H1 (cell line): Measurements from ENCODE around the gene DLX4. TPM values are rescaled to one million over a fixed set of nuclear protein-coding genes. Genes with fewer than 3 reads are reported as not detected.

Experiments
- CTCF ChIA-PET: fragments of 300-600 bp; sonication (Branson Sonifier 250); formaldehyde crosslinking; loops from one replicate; lab custom pipeline; 2021; ENCODE audit not compliant: partially characterized antibody; lab: Charles Lee
- POLR2A ChIA-PET: fragments of 300-600 bp; sonication (Branson Sonifier 250); formaldehyde crosslinking; loops from one replicate; lab custom pipeline; 2021; ENCODE audit warnings: inconsistent platforms; ENCODE audit not compliant: partially characterized antibody; lab: Charles Lee
- DNase-seq, 2 experiments: peaks; one replicate each; pipeline versions ENCODE4 v3.0.0 to v3.0.0-alpha.2; 2010 to 2022; ENCODE audit warnings: low spot score in 2 of 2, low read depth in 1 of 2, mixed read lengths in 1 of 2
- FAIRE-seq: peaks from 2 replicates; lab custom pipeline; 2011; peaks lifted over from hg19 to GRCh38; lab: Jason Lieb, UNC
- H2AFZ ChIP-seq: 2 replicates; pipeline ENCODE4 v1.8.1; 2012; ENCODE audit warnings: low read length, inconsistent platforms
- H2AK5ac ChIP-seq: 2 replicates; pipeline ENCODE4 v1.6.1; 2013; ENCODE audit warnings: low read depth, low read length
- H2BK120ac ChIP-seq: replicated peaks from 2 replicates; pipeline ENCODE3; 2013; ENCODE audit warnings: low read depth, low read length, inconsistent platforms
- H2BK12ac ChIP-seq: 2 replicates; pipeline ENCODE4 v1.6.1; 2013; ENCODE audit warnings: low read depth, low read length
- H2BK15ac ChIP-seq: 2 replicates; pipeline ENCODE4 v1.6.1; 2013; ENCODE audit warnings: low read length
- H2BK20ac ChIP-seq: 2 replicates; pipeline ENCODE4 v1.6.1; 2013; ENCODE audit warnings: low read length
- H2BK5ac ChIP-seq: 2 replicates; pipeline ENCODE4 v1.6.1; 2013; ENCODE audit warnings: low read depth, low read length
- H3K14ac ChIP-seq: 2 replicates; pipeline ENCODE4 v1.6.1; 2013; ENCODE audit warnings: inconsistent platforms; ENCODE audit not compliant: insufficient read length
- H3K18ac ChIP-seq: 2 replicates; pipeline ENCODE4 v1.6.1; 2013; ENCODE audit warnings: low read length; ENCODE audit errors: extremely low read depth
- H3K23ac ChIP-seq: 2 replicates; pipeline ENCODE4 v1.6.1; 2013; ENCODE audit warnings: inconsistent platforms; ENCODE audit not compliant: insufficient read length
- H3K23me2 ChIP-seq: 2 replicates; pipeline ENCODE4 v1.6.1; 2013; ENCODE audit warnings: low read depth, low read length
- H3K27ac ChIP-seq: 2 replicates; pipeline ENCODE4 v1.6.1; 2011; ENCODE audit warnings: low read depth, low read length, inconsistent platforms
- H3K27me3 ChIP-seq, 4 experiments: replicated peaks in 1 of 4; 1 replicate in 1 of 4; 2 replicates in 3 of 4; pipeline versions ENCODE4 v1.6.1 to v1.8.1; 2011 to 2013; ENCODE audit warnings: low read length in 3 of 4, mild to moderate bottlenecking in 3 of 4, inconsistent platforms in 2 of 4, mixed read lengths in 2 of 4, moderate library complexity in 1 of 4; ENCODE audit not compliant: control insufficient read depth in 3 of 4, insufficient read depth in 3 of 4; ENCODE audit errors: extremely low read depth in 1 of 4
- H3K36me3 ChIP-seq, 4 experiments: 2 replicates each; pipeline versions ENCODE4 v1.6.1 to v1.8.1; 2011 to 2013; ENCODE audit warnings: mild to moderate bottlenecking in 4 of 4, low read length in 3 of 4, moderate library complexity in 2 of 4, control low read depth in 1 of 4, inconsistent platforms in 1 of 4; ENCODE audit not compliant: insufficient read depth in 4 of 4, control insufficient read depth in 2 of 4
- H3K4ac ChIP-seq: replicated peaks from 2 replicates; pipeline ENCODE3; 2013; ENCODE audit warnings: low read length, low read depth, mixed read lengths, inconsistent platforms; ENCODE audit not compliant: insufficient read length
- H3K4me1 ChIP-seq, 4 experiments: replicated peaks in 1 of 4; 1 replicate in 1 of 4; 2 replicates in 3 of 4; pipeline versions ENCODE4 v1.6.1 to v1.8.1; 2011 to 2013; ENCODE audit warnings: low read length in 3 of 4, inconsistent platforms in 2 of 4, mixed read lengths in 1 of 4; ENCODE audit not compliant: insufficient read depth in 4 of 4, control insufficient read depth in 3 of 4
- H3K4me2 ChIP-seq, 2 experiments: 2 replicates each; pipeline versions ENCODE4 v1.6.1 to v1.8.1; 2011 to 2013; ENCODE audit warnings: low read depth in 2 of 2, low read length in 2 of 2, control low read depth in 1 of 2, inconsistent platforms in 1 of 2, mild to moderate bottlenecking in 1 of 2; ENCODE audit not compliant: insufficient read depth in 1 of 2
- H3K4me3 ChIP-seq, 4 experiments: fragments of 200-600, 300-600 bp in 1 of 4; sonication (generic), shearing (Covaris generic), sonication (Bioruptor Twin) in 1 of 4; 2 replicates each; pipeline versions ENCODE4 v1.5.1 to v1.8.1; 2011 to 2016; ENCODE audit warnings: low read length in 4 of 4, low read depth in 3 of 4, control low read depth in 2 of 4, inconsistent platforms in 2 of 4, mild to moderate bottlenecking in 2 of 4, mixed read lengths in 1 of 4, moderate library complexity in 1 of 4; ENCODE audit not compliant: insufficient read depth in 2 of 4; ENCODE audit errors: extremely low read depth in 1 of 4
- H3K56ac ChIP-seq: replicated peaks from 2 replicates; pipeline ENCODE3; 2013; ENCODE audit warnings: low read depth, mild to moderate bottlenecking, mixed read lengths, low read length, inconsistent platforms; ENCODE audit not compliant: insufficient read length
- H3K79me1 ChIP-seq: 2 replicates; pipeline ENCODE4 v1.6.1; 2013; ENCODE audit warnings: low read depth, low read length, control low read depth
- H3K79me2 ChIP-seq, 2 experiments: 2 replicates each; pipeline versions ENCODE4 v1.6.1 to v1.8.1; 2012 to 2013; ENCODE audit warnings: low read length in 2 of 2, mild to moderate bottlenecking in 2 of 2, inconsistent platforms in 1 of 2; ENCODE audit not compliant: insufficient read depth in 2 of 2, control insufficient read depth in 1 of 2
- H3K9ac ChIP-seq, 4 experiments: replicated peaks in 1 of 4; 1 replicate in 1 of 4; 2 replicates in 3 of 4; pipeline versions ENCODE4 v1.6.1 to v1.8.1; 2011 to 2013; ENCODE audit warnings: low read depth in 3 of 4, low read length in 3 of 4, control low read depth in 2 of 4, mild to moderate bottlenecking in 2 of 4, moderate library complexity in 2 of 4, inconsistent platforms in 1 of 4; ENCODE audit errors: extremely low read depth in 1 of 4
- H3K9me3 ChIP-seq, 2 experiments: 2 replicates each; pipeline versions ENCODE4 v1.6.1 to v1.8.1; 2012 to 2013; ENCODE audit warnings: mild to moderate bottlenecking in 2 of 2, moderate library complexity in 2 of 2, control low read depth in 1 of 2, inconsistent platforms in 1 of 2, low read depth in 1 of 2, low read length in 1 of 2, mixed read lengths in 1 of 2; ENCODE audit not compliant: insufficient read depth in 2 of 2
- H4K20me1 ChIP-seq, 2 experiments: replicated peaks in 1 of 2; 2 replicates each; pipeline versions ENCODE3 to v1.8.1; 2011 to 2013; ENCODE audit warnings: inconsistent platforms in 2 of 2, low read length in 2 of 2, mild to moderate bottlenecking in 1 of 2; ENCODE audit not compliant: insufficient read depth in 2 of 2, control insufficient read depth in 1 of 2
- H4K5ac ChIP-seq: 2 replicates; pipeline ENCODE4 v1.6.1; 2013; ENCODE audit warnings: low read length, low read depth, mixed read lengths, inconsistent platforms; ENCODE audit not compliant: insufficient read length
- H4K8ac ChIP-seq: 2 replicates; pipeline ENCODE4 v1.8.0; 2013; ENCODE audit warnings: mild to moderate bottlenecking, moderate library complexity, low read length, inconsistent platforms; ENCODE audit not compliant: insufficient read depth; ENCODE audit errors: extremely low read depth
- H4K91ac ChIP-seq: replicated peaks from 2 replicates; pipeline ENCODE3; 2013; ENCODE audit warnings: low read length, mixed read lengths, inconsistent platforms; ENCODE audit not compliant: insufficient read length
- CHD2 ChIP-seq: IDR thresholded peaks from 2 replicates; pipeline ENCODE4 v1.6.1; 2012; ENCODE audit warnings: low read length, improper control_type of control experiment
- E2F6 ChIP-seq: IDR thresholded peaks from 2 replicates; pipeline ENCODE4 v1.6.1; 2012; ENCODE audit warnings: inconsistent platforms
- HDAC6 ChIP-seq: IDR thresholded peaks from one replicate; pipeline ENCODE4 v1.7.1; 2012; ENCODE audit warnings: low read depth, mild to moderate bottlenecking, inconsistent platforms, low read length, moderate library complexity
- KDM1A ChIP-seq: fragments of 200-600, 300-600 bp; sonication (generic); IDR thresholded peaks from 2 replicates; pipeline ENCODE4 v1.7.1; 2016; ENCODE audit warnings: mild to moderate bottlenecking, low read length, borderline replicate concordance
- POLR2A ChIP-seq, 2 experiments: IDR thresholded peaks; 1 replicate in 1 of 2; 2 replicates in 1 of 2; pipeline ENCODE4 v1.6.1; 2011; ENCODE audit warnings: low read depth in 2 of 2, low read length in 2 of 2, mild to moderate bottlenecking in 2 of 2; ENCODE audit errors: control extremely low read depth in 1 of 2
- POLR2AphosphoS5 ChIP-seq: IDR thresholded peaks from 2 replicates; pipeline ENCODE4 v1.6.1; 2011; ENCODE audit warnings: low read depth, low read length
- RXRA ChIP-seq: IDR thresholded peaks from 2 replicates; pipeline ENCODE4 v1.6.1; 2011; ENCODE audit warnings: low read depth, mild to moderate bottlenecking, low read length, moderate library complexity; ENCODE audit not compliant: insufficient read depth
- SP4 ChIP-seq: IDR thresholded peaks from 2 replicates; pipeline ENCODE4 v1.6.1; 2012; ENCODE audit warnings: low read length, inconsistent platforms
- TAF7 ChIP-seq: optimal IDR thresholded peaks from 2 replicates; pipeline ENCODE3; 2011; ENCODE audit warnings: low read depth, mild to moderate bottlenecking, inconsistent platforms, low read length, moderate library complexity, borderline replicate concordance
- WGBS, 2 experiments: shearing (Covaris generic) in 1 of 2; methylation state at CpG; one replicate each; pipeline versions ENCODE4 v1.1.6 to v1.1.7; 2013 to 2015; ENCODE audit warnings: low lambda C conversion rate in 2 of 2, mixed read lengths in 2 of 2, inconsistent platforms in 1 of 2, low coverage in 1 of 2, missing lambda C conversion rate in 1 of 2; ENCODE audit not compliant: insufficient replicate concordance in 2 of 2, insufficient coverage in 1 of 2, insufficient read length in 1 of 2; ENCODE audit errors: extremely low coverage in 1 of 2, missing lambda C conversion rate in 1 of 2; 5-methylcytosine and 5-hydroxymethylcytosine counted together
- polyA plus RNA-seq, 7 experiments: library from polyadenylated mRNA; depleted of rRNA in 3 of 7; stranded (reverse) in 5 of 7; unstranded in 2 of 7; fragments of >200 nt in 5 of 7; fragments of 200-250 nt in 2 of 7; gene quantifications; 1 replicate in 5 of 7; 2 replicates in 1 of 7; 4 replicates in 1 of 7; pipeline versions ENCODE4 v1.2.1 to v1.2.3, GENCODE V29; 2011 to 2013; ENCODE audit warnings: missing spikeins in 2 of 7, mixed read lengths in 2 of 7
- total RNA-seq: library from RNA; stranded (reverse); fragmentation: NEBNext Ultra II Directional; extraction: Animal tissue kit (Norgen Biotek cat#: 25700); gene quantifications from 2 replicates; pipeline ENCODE4 v1.2.1, GENCODE V29; 2021

DLX4 gene
- total and polyA plus RNA-seq, 2 of the 8 experiments (the other 6 are each of a cell fraction or from before 2014, with no cell fraction given) = 0.67 to 0.80 TPM

GRCh38 chr17:49990331-49990730, 21.3 kb downstream of the DLX4 start:
- H3K4ac ChIP-seq = no peak overlapping the region
- no peak overlapping the region for H2BK120ac ChIP-seq
- no peak for DNase-seq
- CTCF ChIA-PET = interaction anchor here (0.5 to 18.5 kb wide), 11 partner anchors 7 to 135 kb away, joined by 3 to 547 read pairs (median 9); partner anchors contain the start of genes DLX3 and TAC4
- H3K36me3 ChIP-seq = no peaks in the 10 kb centered on the region; a peak in 1 of 8 replicates
- no peak overlapping the region for H3K9ac ChIP-seq
- peaks cover 0 to 7% of the 10 kb centered on the region in 2 experiments for H4K20me1 ChIP-seq
- no peak for FAIRE-seq
- no peaks in the 10 kb centered on the region for H3K79me2 ChIP-seq
- peaks cover 17% of the 10 kb centered on the region; the same call in 1 of the 2 replicates for H3K23me2 ChIP-seq
- H2BK15ac ChIP-seq = no peak overlapping the region
- H3K27ac ChIP-seq = no peak overlapping the region
- no peak overlapping the region for H2BK12ac ChIP-seq
- H3K4me2 ChIP-seq = no peak overlapping the region
- no peaks in the 10 kb centered on the region for H3K79me1 ChIP-seq
- H3K56ac ChIP-seq = no peak overlapping the region
- H3K4me1 ChIP-seq = peaks cover 4 to 32% (median 19%) of the 10 kb centered on the region in 4 experiments
- no peak overlapping the region for H2AK5ac ChIP-seq
- TF ChIP-seq TAF7 (no peak), RXRA (no peak), SP4 (no peak), HDAC6 (no peak), POLR2A (IDR thresholded peaks at IDR 0.05; ENCODE audit: control extremely low read depth in 1 of 2, low read depth in 2 of 2, low read length in 2 of 2) (no peak), E2F6 (no peak), KDM1A (no peak), POLR2AphosphoS5 (no peak), CHD2 (no peak)
- H2AFZ ChIP-seq = no peak overlapping the region
- peaks cover 0 to 5% of the 10 kb centered on the region in 2 experiments; a peak in 1 of 4 replicates for H3K9me3 ChIP-seq
- H3K27me3 ChIP-seq = peaks cover 46 to 96% (median 87%) of the 10 kb centered on the region in 4 experiments
- H3K23ac ChIP-seq = no peak overlapping the region
- H4K5ac ChIP-seq = no peak overlapping the region
- no peak overlapping the region for H3K4me3 ChIP-seq
- H4K8ac ChIP-seq = no peak overlapping the region
- H2BK20ac ChIP-seq = no peak overlapping the region
- H4K91ac ChIP-seq = no peak overlapping the region
- no peak overlapping the region for H3K18ac ChIP-seq
- POLR2A ChIA-PET = interaction anchor here (1.3 kb wide), 1 partner anchor 17 kb away, joined by 3 read pairs; no protein-coding TSS in a partner anchor
- H3K14ac ChIP-seq = no peak overlapping the region
- no peak overlapping the region for H2BK5ac ChIP-seq
- 79% methylated on average over 3 of the region's 3 CpGs; no CpG with 5 or more reads in 1 of the 2 experiments for WGBS, 2 experiments
